ENCODE data around the gene COG1.
"Not testable (repeated sequence)": the region's sequence is repeated elsewhere in the genome, so short reads cannot be mapped to it uniquely, and the experiment has no call there.

- TF ChIP-seq CTCF (IDR thresholded peaks at IDR 0.05; ENCODE audit: borderline replicate concordance, extremely low read depth, low read length, poor library complexity, severe bottlenecking); EZH2 (IDR thresholded peaks at IDR 0.05; ENCODE audit: borderline replicate concordance, low read depth, low read length, severe bottlenecking): not testable (repeated sequence)
Measured at GRCh38 chr17:73150622-73151300, 42.1 kb upstream of the COG1 start.

Data from DND-41 (cell line).